Nephron (organoid): ENCODE results near the gene PRKAG2.
A peak's percentile ranks its signal among the peaks of the same experiment; 100 is the strongest.
"Not testable (repeated sequence)": the region's sequence is repeated elsewhere in the genome, so short reads cannot be mapped to it uniquely, and the experiment has no call there.

ENCODE experiments used
- H3K27ac Mint-ChIP-seq, 3 experiments: 2 replicates each; pipeline ENCODE4 v1.8.0; 2020; ENCODE audit warnings: mixed read lengths in 3 of 3, mild to moderate bottlenecking in 2 of 3, moderate library complexity in 1 of 3
- H3K27me3 Mint-ChIP-seq: 2 replicates; pipeline ENCODE4 v1.8.0; 2021; ENCODE audit warnings: low read depth, mild to moderate bottlenecking, moderate library complexity, mixed read lengths
- H3K36me3 Mint-ChIP-seq: 2 replicates; pipeline ENCODE4 v1.8.0; 2020; ENCODE audit warnings: low read depth, mixed read lengths
- H3K4me1 Mint-ChIP-seq: 2 replicates; pipeline ENCODE4 v1.8.0; 2020; ENCODE audit warnings: mixed read lengths
- H3K4me3 Mint-ChIP-seq, 3 experiments: 2 replicates each; pipeline ENCODE4 v1.8.0; 2020; ENCODE audit warnings: mild to moderate bottlenecking in 3 of 3, mixed read lengths in 3 of 3, moderate library complexity in 2 of 3
- H3K9me3 Mint-ChIP-seq: 2 replicates; pipeline ENCODE4 v1.8.0; 2020; ENCODE audit warnings: mixed read lengths
- CTCF ChIP-seq, 3 experiments: fragments of 200-600 bp; sonication (generic); IDR thresholded peaks; one replicate each; pipeline ENCODE4 v1.5.0; 2021; ENCODE audit warnings: antibody characterized with exemption in 3 of 3; ENCODE audit not compliant: unreplicated experiment in 3 of 3

PRKAG2 gene

GRCh38 chr7:151830121-151830830 lies 46.6 kb downstream of the PRKAG2 start:
- no peak overlapping the region for H3K27ac Mint-ChIP-seq
- H3K4me1 Mint-ChIP-seq, result peaks cover 13% of the 10 kb centered on the region
- H3K9me3 Mint-ChIP-seq, result no peaks in the 10 kb centered on the region
- no peak overlapping the region for H3K4me3 Mint-ChIP-seq
- H3K36me3 Mint-ChIP-seq, result no peaks in the 10 kb centered on the region
- TF ChIP-seq CTCF (IDR thresholded peaks at IDR 0.05; ENCODE audit: unreplicated experiment in 3 of 3), result no peak
- H3K27me3 Mint-ChIP-seq, result peaks cover 21% of the 10 kb centered on the region

GRCh38 chr7:151829707-151830106 lies 47.2 kb downstream of the PRKAG2 start:
- Mint-ChIP-seq H3K27me3 (peaks cover 23% of the 10 kb centered on the region), H3K4me3 (no peak overlapping the region)

GRCh38 chr7:151827620-151828019 lies 49.3 kb downstream of the PRKAG2 start:
- Mint-ChIP-seq H3K27ac (no peak overlapping the region), H3K4me3 (peak overlapping the region in 1 of 3 experiments; percentile 36), H3K36me3 (no peaks in the 10 kb centered on the region), H3K9me3 (no peaks in the 10 kb centered on the region), H3K4me1 (peaks cover 31% of the 10 kb centered on the region), H3K27me3 (peaks cover 21% of the 10 kb centered on the region)
- TF ChIP-seq CTCF (IDR thresholded peaks at IDR 0.05; ENCODE audit: unreplicated experiment in 3 of 3), result no peak

More at GRCh38 chr7:151829707-151830106, 47.2 kb downstream of the PRKAG2 start:
- H3K9me3 Mint-ChIP-seq, result no peaks in the 10 kb centered on the region
- TF ChIP-seq CTCF (IDR thresholded peaks at IDR 0.05; ENCODE audit: unreplicated experiment in 3 of 3), result no peak
- H3K36me3 Mint-ChIP-seq, result no peaks in the 10 kb centered on the region
- H3K27ac Mint-ChIP-seq, result no peak overlapping the region
- H3K4me1 Mint-ChIP-seq, result peaks cover 15% of the 10 kb centered on the region

- Mint-ChIP-seq H3K4me1 (peaks cover 31% of the 10 kb centered on the region), H3K27me3 (peaks cover 27% of the 10 kb centered on the region)
- not testable (repeated sequence) for H3K36me3 Mint-ChIP-seq, H3K27ac Mint-ChIP-seq, H3K9me3 Mint-ChIP-seq, H3K4me3 Mint-ChIP-seq
Observed at GRCh38 chr7:151826316-151826715, 50.6 kb downstream of the PRKAG2 start.

- Mint-ChIP-seq H3K36me3 (no peaks in the 10 kb centered on the region), H3K4me1 (peaks cover 31% of the 10 kb centered on the region), H3K27me3 (peaks cover 29% of the 10 kb centered on the region), H3K9me3 (no peaks in the 10 kb centered on the region), H3K27ac (peak overlapping the region in 1 of 3 experiments; percentile 69), H3K4me3 (no peak overlapping the region)
- no peak for TF ChIP-seq CTCF (IDR thresholded peaks at IDR 0.05; ENCODE audit: unreplicated experiment in 3 of 3)
Observed at GRCh38 chr7:151825721-151826120, 51.2 kb downstream of the PRKAG2 start.

GRCh38 chr7:151824373-151824933 lies 52.5 kb downstream of the PRKAG2 start:
- Mint-ChIP-seq H3K9me3 (no peaks in the 10 kb centered on the region), H3K27ac (peak overlapping the region; percentile 51 to 89 (median 53)), H3K27me3 (peaks cover 33% of the 10 kb centered on the region), H3K4me1 (peaks cover 36% of the 10 kb centered on the region), H3K36me3 (no peaks in the 10 kb centered on the region), H3K4me3 (peak overlapping the region; percentile 4 to 52 (median 45))
- no peak for TF ChIP-seq CTCF (IDR thresholded peaks at IDR 0.05; ENCODE audit: unreplicated experiment in 3 of 3)
